Measurements from ENCODE around the gene HFE.

Gene HFE

GRCh38 chr6:26103141-26103769, 16.0 kb downstream of the HFE start:
- peak overlapping the region; percentile 81 for H3K27ac ChIP-seq (replicated peaks)
- no peak overlapping the region for H3K4me3 ChIP-seq (replicated peaks; ENCODE audit: insufficient read depth, low read length)
- H3K27me3 ChIP-seq (ENCODE audit: insufficient read depth, poor library complexity, severe bottlenecking): no peaks in the 10 kb centered on the region
- no peak for DNase-seq (ENCODE audit: low read depth in 1 of 2, low spot score in 1 of 2)
- TF ChIP-seq POLR2AphosphoS5 (IDR thresholded peaks at IDR 0.05; ENCODE audit: low read depth) (no peak), REST (IDR thresholded peaks at IDR 0.05; ENCODE audit: insufficient replicate concordance, low read depth) (no peak), SPI1 (IDR thresholded peaks at IDR 0.05; ENCODE audit: borderline replicate concordance, low read depth) (no peak)

- H3K27me3 ChIP-seq (ENCODE audit: insufficient read depth, poor library complexity, severe bottlenecking): no peaks in the 10 kb centered on the region
- H3K27ac ChIP-seq (replicated peaks): peak overlapping the region; percentile 81
- TF ChIP-seq POLR2AphosphoS5 (IDR thresholded peaks at IDR 0.05; ENCODE audit: low read depth) (peak; percentile 100), CTCF (IDR thresholded peaks at IDR 0.05; ENCODE audit: insufficient read depth, low read length) (no peak), SPI1 (IDR thresholded peaks at IDR 0.05; ENCODE audit: borderline replicate concordance, low read depth) (peak; percentile 28; the same call in 1 of the 2 replicates), REST (IDR thresholded peaks at IDR 0.05; ENCODE audit: insufficient replicate concordance, low read depth) (peak; percentile 74), GABPA (IDR thresholded peaks at IDR 0.05; ENCODE audit: low read depth) (peak; percentile 62; the same call in 1 of the 2 replicates)
- H3K4me3 ChIP-seq (replicated peaks; ENCODE audit: insufficient read depth, low read length): peak overlapping the region; percentile 14
- DNase-seq (ENCODE audit: low read depth in 1 of 2, low spot score in 1 of 2): peak; percentile 86 to 93
Measured at GRCh38 chr6:26103770-26104456, 16.7 kb downstream of the HFE start.

- Histone ChIP-seq H3K27me3 (ENCODE audit: insufficient read depth, poor library complexity, severe bottlenecking) (no peaks in the 10 kb centered on the region), H3K27ac (replicated peaks) (peak overlapping the region; percentile 81), H3K4me3 (replicated peaks; ENCODE audit: insufficient read depth, low read length) (peak overlapping the region; percentile 14)
- no peak for DNase-seq (ENCODE audit: low read depth in 1 of 2, low spot score in 1 of 2)
- TF ChIP-seq CTCF (IDR thresholded peaks at IDR 0.05; ENCODE audit: insufficient read depth, low read length) (no peak), GABPA (IDR thresholded peaks at IDR 0.05; ENCODE audit: low read depth) (no peak), POLR2AphosphoS5 (IDR thresholded peaks at IDR 0.05; ENCODE audit: low read depth) (no peak), SPI1 (IDR thresholded peaks at IDR 0.05; ENCODE audit: borderline replicate concordance, low read depth) (no peak), REST (IDR thresholded peaks at IDR 0.05; ENCODE audit: insufficient replicate concordance, low read depth) (no peak)
Measured at GRCh38 chr6:26104457-26105108, 17.4 kb downstream of the HFE start.

All from HL-60 (cell line).